Endothelial cell of umbilical vein (primary cell): ENCODE data around the gene CNTN1. TPM values are rescaled to one million over a fixed set of nuclear protein-coding genes. Genes with fewer than 3 reads are reported as not detected.

Source experiments
- BruUV-seq: library from RNA; stranded (reverse); fragments of 400-500 nt; replicated peaks from 2 replicates; lab custom pipeline; 2021; lab: Mats Ljungman, UMichigan
- CTCF ChIA-PET: fragments of 300-600, 350-600 bp; sonication (Branson Sonifier 250); formaldehyde crosslinking; loops from one replicate; lab custom pipeline; 2021; ENCODE audit warnings: antibody characterized with exemption, inconsistent platforms; lab: Charles Lee
- POLR2A ChIA-PET: fragments of 300-600, 350-600 bp; sonication (Branson Sonifier 250); formaldehyde crosslinking; loops from one replicate; lab custom pipeline; 2021; ENCODE audit warnings: antibody characterized with exemption, inconsistent platforms; lab: Charles Lee
- DNase-seq: peaks from one replicate; pipeline ENCODE4 v3.0.0-alpha.2; 2011; ENCODE audit warnings: low read depth, low spot score
- FAIRE-seq: peaks from 2 replicates; lab custom pipeline; 2011; peaks lifted over from hg19 to GRCh38; lab: Jason Lieb, UNC
- H2AFZ ChIP-seq: 2 replicates; pipeline ENCODE4 v1.6.0; 2012; ENCODE audit warnings: low read depth, low read length, control low read depth, inconsistent platforms
- H3K27ac ChIP-seq: 2 replicates; pipeline ENCODE4 v1.5.1; 2011; ENCODE audit warnings: low read depth, mild to moderate bottlenecking, control low read depth, low read length, moderate library complexity; ENCODE audit not compliant: insufficient read depth
- H3K27me3 ChIP-seq, 2 experiments: 2 replicates each; pipeline versions ENCODE4 v1.6.0 to v1.6.1; 2011; ENCODE audit warnings: low read length in 2 of 2, mixed read lengths in 1 of 2; ENCODE audit not compliant: control insufficient read depth in 2 of 2, insufficient read depth in 2 of 2
- H3K36me3 ChIP-seq, 2 experiments: 2 replicates in 1 of 2; 3 replicates in 1 of 2; pipeline ENCODE4 v1.5.1; 2011; ENCODE audit warnings: low read length in 2 of 2, mild to moderate bottlenecking in 1 of 2, moderate library complexity in 1 of 2; ENCODE audit not compliant: control insufficient read depth in 2 of 2, insufficient read depth in 2 of 2; ENCODE audit errors: extremely low read depth in 1 of 2
- H3K4me1 ChIP-seq: 3 replicates; pipeline ENCODE4 v1.5.1; 2011; ENCODE audit warnings: mild to moderate bottlenecking, low read length; ENCODE audit not compliant: control insufficient read depth, insufficient read depth; ENCODE audit errors: extremely low read depth
- H3K4me2 ChIP-seq: 2 replicates; pipeline ENCODE4 v1.6.1; 2011; ENCODE audit warnings: low read length, control low read depth, mixed read lengths; ENCODE audit not compliant: insufficient read depth
- H3K4me3 ChIP-seq, 3 experiments: fragments of 200-600 bp in 1 of 3; sonication (generic), shearing (Covaris generic) in 1 of 3; replicated peaks in 1 of 3; 2 replicates each; pipeline ENCODE4 v1.5.1; 2011 to 2016; ENCODE audit warnings: control low read depth in 3 of 3, low read length in 3 of 3, mild to moderate bottlenecking in 2 of 3, inconsistent platforms in 1 of 3, low read depth in 1 of 3, moderate library complexity in 1 of 3; ENCODE audit not compliant: insufficient read depth in 1 of 3
- H3K79me2 ChIP-seq: 2 replicates; pipeline ENCODE4 v1.6.0; 2012; ENCODE audit warnings: low read length, inconsistent platforms; ENCODE audit not compliant: control insufficient read depth, insufficient read depth
- H3K9ac ChIP-seq: replicated peaks from 2 replicates; pipeline ENCODE3; 2011; ENCODE audit warnings: low read length, control low read depth; ENCODE audit not compliant: insufficient read depth; ENCODE audit errors: extremely low read depth
- H3K9me1 ChIP-seq: replicated peaks from 3 replicates; pipeline ENCODE4 v1.6.0; 2011; ENCODE audit warnings: mild to moderate bottlenecking, low read length; ENCODE audit not compliant: control insufficient read depth, insufficient read depth; ENCODE audit errors: extremely low read depth
- H3K9me3 ChIP-seq: replicated peaks from 2 replicates; pipeline ENCODE4 v1.5.1; 2012; ENCODE audit warnings: low read length, inconsistent platforms; ENCODE audit not compliant: control insufficient read depth, insufficient read depth
- H4K20me1 ChIP-seq: replicated peaks from 2 replicates; pipeline ENCODE3; 2011; ENCODE audit warnings: mild to moderate bottlenecking, low read length; ENCODE audit not compliant: control insufficient read depth, insufficient read depth; ENCODE audit errors: extremely low read depth
- EZH2 ChIP-seq: IDR thresholded peaks from 2 replicates; pipeline ENCODE4 v1.6.1; 2012; ENCODE audit warnings: borderline replicate concordance, low read depth, mild to moderate bottlenecking, moderate library complexity, low read length, inconsistent platforms; ENCODE audit not compliant: severe bottlenecking
- FOS ChIP-seq: IDR thresholded peaks from 2 replicates; pipeline ENCODE4 v1.6.1; 2011; ENCODE audit warnings: mild to moderate bottlenecking, low read length, moderate library complexity, borderline replicate concordance; ENCODE audit not compliant: insufficient read depth
- JUN ChIP-seq: IDR thresholded peaks from 2 replicates; pipeline ENCODE4 v1.6.1; 2011; ENCODE audit warnings: borderline replicate concordance, low read depth; ENCODE audit not compliant: insufficient read length, insufficient read depth
- MYC ChIP-seq: IDR thresholded peaks from one replicate; pipeline ENCODE4 v1.6.1; 2011; ENCODE audit warnings: mild to moderate bottlenecking, low read depth, low read length
- dilution Hi-C: fragments of 300-500 bp; cut with MboI; formaldehyde crosslinking; loops from one replicate; pipeline ENCODE4 v1.15.0; 2019; ENCODE audit warnings: low sequenced_read_pairs; ENCODE audit not compliant: extremely low pct_ligation_motif_present
- intact Hi-C: fragments of 100-400 bp; cut with micrococcal nuclease; formaldehyde crosslinking; loops from one replicate; pipeline ENCODE4 v1.10.0; 2022
- polyA plus RNA-seq, 4 experiments: library from polyadenylated mRNA; depleted of rRNA in 3 of 4; stranded (reverse) in 3 of 4; unstranded in 1 of 4; fragments of >200 nt; gene quantifications; 2 replicates each; pipeline versions ENCODE4 v1.2.1 to v1.2.3, GENCODE V29; 2011 to 2012; ENCODE audit warnings: missing spikeins in 1 of 4
- total RNA-seq: library from RNA; stranded (reverse); gene quantifications from 2 replicates; pipeline ENCODE4 v1.2.3, GENCODE V29; 2021
- TF ChIP-seq, protein P1 (sequence below), 2 donors: IDR thresholded peaks; 1 replicate in 1 of 2; 2 replicates in 1 of 2; pipeline ENCODE4 v1.5.1; 2011; ENCODE audit warnings: low read length in 2 of 2, mild to moderate bottlenecking in 2 of 2, moderate library complexity in 2 of 2, control low read depth in 1 of 2, inconsistent platforms in 1 of 2, low read depth in 1 of 2; ENCODE audit not compliant: insufficient read depth in 1 of 2; ENCODE audit errors: extremely low read depth in 1 of 2

Gene CNTN1
- total and polyA plus RNA-seq, 2 donors (not counting 3 experiments of a cell fraction or from before 2014, with no cell fraction given) = 0.07 TPM; not detected in 1

DNA sequence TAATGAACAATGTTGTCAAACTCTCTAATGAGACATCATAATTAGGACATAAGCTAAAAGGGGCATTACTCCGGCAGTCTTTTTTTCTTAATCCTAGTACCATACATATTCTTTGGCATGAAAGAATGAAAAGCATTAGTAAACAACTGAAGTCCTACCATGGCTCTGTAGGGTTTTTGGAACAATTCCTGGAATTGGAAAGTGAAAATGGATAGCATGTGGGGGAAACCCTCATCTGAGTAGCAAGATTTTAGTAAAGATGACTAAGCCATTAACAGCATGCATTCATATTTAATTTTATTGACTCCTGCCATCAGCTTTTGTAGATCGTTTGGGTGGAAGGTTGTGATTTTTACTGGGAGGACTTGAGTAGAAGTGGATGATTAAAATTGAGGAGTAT lies 279.7 kb downstream of the CNTN1 start:
- intact Hi-C loops = no loop called here

DNA sequence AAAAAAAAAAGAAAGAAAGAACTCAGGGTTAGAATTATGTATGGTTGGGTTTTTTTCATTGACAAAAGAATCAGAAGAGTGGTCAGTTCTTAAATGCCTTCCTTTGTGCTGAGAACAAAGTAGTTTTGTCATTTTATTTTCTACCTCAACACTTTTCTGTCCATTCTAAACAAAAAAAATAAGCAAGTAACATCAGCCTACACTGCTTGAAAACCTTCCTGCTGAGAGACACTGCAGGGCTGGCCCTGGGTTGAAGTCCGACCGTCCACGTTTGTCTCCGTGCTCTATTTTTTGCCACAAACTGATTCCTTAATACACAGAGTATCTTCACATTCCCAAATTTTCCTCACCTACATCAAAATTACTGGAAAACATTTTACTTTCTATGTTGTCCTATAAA lies 284.3 kb downstream of the CNTN1 start:
- TF ChIP-seq JUN (no peak), MYC (no peak), EZH2 (no peak), FOS (no peak)
- TF ChIP-seq, protein P1, sequence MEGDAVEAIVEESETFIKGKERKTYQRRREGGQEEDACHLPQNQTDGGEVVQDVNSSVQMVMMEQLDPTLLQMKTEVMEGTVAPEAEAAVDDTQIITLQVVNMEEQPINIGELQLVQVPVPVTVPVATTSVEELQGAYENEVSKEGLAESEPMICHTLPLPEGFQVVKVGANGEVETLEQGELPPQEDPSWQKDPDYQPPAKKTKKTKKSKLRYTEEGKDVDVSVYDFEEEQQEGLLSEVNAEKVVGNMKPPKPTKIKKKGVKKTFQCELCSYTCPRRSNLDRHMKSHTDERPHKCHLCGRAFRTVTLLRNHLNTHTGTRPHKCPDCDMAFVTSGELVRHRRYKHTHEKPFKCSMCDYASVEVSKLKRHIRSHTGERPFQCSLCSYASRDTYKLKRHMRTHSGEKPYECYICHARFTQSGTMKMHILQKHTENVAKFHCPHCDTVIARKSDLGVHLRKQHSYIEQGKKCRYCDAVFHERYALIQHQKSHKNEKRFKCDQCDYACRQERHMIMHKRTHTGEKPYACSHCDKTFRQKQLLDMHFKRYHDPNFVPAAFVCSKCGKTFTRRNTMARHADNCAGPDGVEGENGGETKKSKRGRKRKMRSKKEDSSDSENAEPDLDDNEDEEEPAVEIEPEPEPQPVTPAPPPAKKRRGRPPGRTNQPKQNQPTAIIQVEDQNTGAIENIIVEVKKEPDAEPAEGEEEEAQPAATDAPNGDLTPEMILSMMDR (IDR thresholded peaks at IDR 0.05; ENCODE audit: extremely low read depth in 1 of 2, insufficient read depth in 1 of 2, low read depth in 1 of 2, low read length in 2 of 2) = no peak
- ChIA-PET POLR2A (no interaction called here), CTCF (interaction anchor here (0.7 kb wide), 1 partner anchor 123 kb away, joined by 4 read pairs; no protein-coding TSS in a partner anchor)
- no peaks in the 10 kb centered on the region for H3K4me1 ChIP-seq
- no peak overlapping the region for H3K9ac ChIP-seq
- dilution Hi-C loops (no loop called here), intact Hi-C loops (no loop called here)
- no peak overlapping the region for H3K4me3 ChIP-seq
- FAIRE-seq (no peak), DNase-seq (no peak)
- H4K20me1 ChIP-seq = no peaks in the 10 kb centered on the region
- no peak overlapping the region for H3K27ac ChIP-seq
- H3K27me3 ChIP-seq = no peaks in the 10 kb centered on the region
- H3K9me1 ChIP-seq = no peaks in the 10 kb centered on the region
- no peaks in the 10 kb centered on the region for H3K9me3 ChIP-seq
- H3K79me2 ChIP-seq = no peaks in the 10 kb centered on the region
- H3K4me2 ChIP-seq = no peak overlapping the region
- no TSS peak for BruUV-seq
- H3K36me3 ChIP-seq = no peaks in the 10 kb centered on the region
- no peak overlapping the region for H2AFZ ChIP-seq

More for the DNA sequence above, 279.7 kb downstream of the CNTN1 start:
- ChIA-PET POLR2A (no interaction called here), CTCF (interaction anchor here (1.3 kb wide), 1 partner anchor 692 kb away, joined by 3 read pairs; no protein-coding TSS in a partner anchor)
- H3K9ac ChIP-seq = no peak overlapping the region
- H3K27me3 ChIP-seq = no peaks in the 10 kb centered on the region
- no peaks in the 10 kb centered on the region for H4K20me1 ChIP-seq
- no peak overlapping the region for H3K4me2 ChIP-seq
- BruUV-seq = no TSS peak
- H3K4me1 ChIP-seq = no peaks in the 10 kb centered on the region
- FAIRE-seq (no peak), DNase-seq (no peak)
- dilution Hi-C loops = no loop called here
- no peaks in the 10 kb centered on the region for H3K9me1 ChIP-seq
- no peaks in the 10 kb centered on the region for H3K36me3 ChIP-seq
- H3K79me2 ChIP-seq = no peaks in the 10 kb centered on the region
- no peaks in the 10 kb centered on the region for H3K9me3 ChIP-seq
- no peak overlapping the region for H2AFZ ChIP-seq
- no peak for TF ChIP-seq EZH2
- no peak overlapping the region for H3K27ac ChIP-seq
- no peak overlapping the region for H3K4me3 ChIP-seq
